K562 (cell line): ENCODE results near the gene RNF31.

ENCODE experiments used
- GABPB1 ChIP-seq: sonication (generic); formaldehyde crosslinking; IDR thresholded peaks from 2 replicates; pipeline ENCODE4 v1.8.0; 2022; ENCODE audit warnings: mild to moderate bottlenecking, missing genetic modification reagents
- NFYB ChIP-seq: IDR thresholded peaks from 2 replicates; pipeline ENCODE4 v1.6.1; 2011; ENCODE audit warnings: mild to moderate bottlenecking, moderate library complexity; ENCODE audit not compliant: insufficient read length; ENCODE audit errors: extremely low read depth
- POLR2AphosphoS5 ChIP-seq: IDR thresholded peaks from 2 replicates; pipeline ENCODE4 v1.6.1; 2011; ENCODE audit warnings: mild to moderate bottlenecking, low read depth, low read length, moderate library complexity; ENCODE audit not compliant: control insufficient read depth, insufficient read depth
- SMARCC2 ChIP-seq: fragments of 450-650 bp; IDR thresholded peaks from 2 replicates; pipeline ENCODE4 v1.6.1; 2017; ENCODE audit warnings: antibody characterized with exemption, moderate library complexity, mild to moderate bottlenecking, low read depth
- TAF1 ChIP-seq: IDR thresholded peaks from 2 replicates; pipeline ENCODE4 v1.6.1; 2011; ENCODE audit warnings: mild to moderate bottlenecking, low read length, moderate library complexity; ENCODE audit not compliant: insufficient read depth, control insufficient read depth, severe bottlenecking; ENCODE audit errors: extremely low read depth
- TCF7L2 ChIP-seq: fragments of 150-350 bp; IDR thresholded peaks from 2 replicates; pipeline ENCODE4 v1.6.1; 2016; ENCODE audit warnings: low read depth, mild to moderate bottlenecking, low read length, moderate library complexity
- TF ChIP-seq, protein P1 (sequence below): fragments of 200-800 bp; sonication (Bioruptor generic); IDR thresholded peaks from 2 replicates; pipeline ENCODE4 v1.6.1; 2017; ENCODE audit warnings: missing genetic modification characterization, missing compliant biosample characterization
- TF ChIP-seq, protein P2 (sequence below), 3 experiments: IDR thresholded peaks in 2 of 3; conservative IDR thresholded peaks in 1 of 3; 2 replicates each; pipeline ENCODE4 v1.5.1; 2011 to 2012; ENCODE audit warnings: low read length in 3 of 3, mild to moderate bottlenecking in 3 of 3, control low read depth in 2 of 3, improper control_type of control experiment in 1 of 3, inconsistent platforms in 1 of 3, low read depth in 1 of 3, mixed read lengths in 1 of 3, moderate library complexity in 1 of 3; ENCODE audit not compliant: insufficient read depth in 2 of 3

DNA sequence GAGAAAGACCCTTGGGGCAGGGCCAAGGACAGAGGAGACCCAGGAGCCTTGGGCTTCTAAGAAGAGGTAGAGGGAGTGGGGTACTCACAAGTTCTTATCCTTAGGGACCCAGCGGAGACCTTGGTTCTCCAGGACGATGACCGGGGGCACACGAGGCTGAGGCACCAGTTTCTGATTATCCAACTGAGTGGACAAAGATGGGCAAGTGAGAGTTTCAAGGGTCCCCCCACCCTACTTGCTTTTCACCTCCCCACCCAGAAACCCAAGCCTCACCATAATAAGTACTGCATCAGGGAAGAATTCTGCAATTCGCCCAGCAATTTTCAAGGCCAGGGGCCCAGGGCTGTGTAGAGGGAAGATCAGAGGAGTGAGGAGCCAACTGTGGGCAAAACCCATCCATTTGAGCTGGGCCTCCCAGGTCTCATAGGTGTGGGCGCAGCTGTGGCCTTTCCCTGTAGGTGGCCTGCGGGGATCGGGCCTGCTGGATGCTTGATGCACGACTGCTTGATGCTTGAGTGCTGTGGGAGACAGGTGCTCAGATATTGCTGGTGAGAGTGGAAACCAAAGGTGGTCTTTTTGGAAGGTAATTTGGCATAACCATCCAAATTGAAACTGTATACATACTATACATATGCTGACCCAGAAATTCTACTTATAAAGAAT is 7.9 kb upstream of the RNF31 start:
- TF ChIP-seq TAF1 (no peak), TCF7L2 (no peak), GABPB1 (no peak), SMARCC2 (no peak), NFYB (no peak), POLR2AphosphoS5 (no peak)
- TF ChIP-seq, protein P1, sequence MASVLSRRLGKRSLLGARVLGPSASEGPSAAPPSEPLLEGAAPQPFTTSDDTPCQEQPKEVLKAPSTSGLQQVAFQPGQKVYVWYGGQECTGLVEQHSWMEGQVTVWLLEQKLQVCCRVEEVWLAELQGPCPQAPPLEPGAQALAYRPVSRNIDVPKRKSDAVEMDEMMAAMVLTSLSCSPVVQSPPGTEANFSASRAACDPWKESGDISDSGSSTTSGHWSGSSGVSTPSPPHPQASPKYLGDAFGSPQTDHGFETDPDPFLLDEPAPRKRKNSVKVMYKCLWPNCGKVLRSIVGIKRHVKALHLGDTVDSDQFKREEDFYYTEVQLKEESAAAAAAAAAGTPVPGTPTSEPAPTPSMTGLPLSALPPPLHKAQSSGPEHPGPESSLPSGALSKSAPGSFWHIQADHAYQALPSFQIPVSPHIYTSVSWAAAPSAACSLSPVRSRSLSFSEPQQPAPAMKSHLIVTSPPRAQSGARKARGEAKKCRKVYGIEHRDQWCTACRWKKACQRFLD (CRISPR knock-in tag): no peak
- TF ChIP-seq, protein P2, sequence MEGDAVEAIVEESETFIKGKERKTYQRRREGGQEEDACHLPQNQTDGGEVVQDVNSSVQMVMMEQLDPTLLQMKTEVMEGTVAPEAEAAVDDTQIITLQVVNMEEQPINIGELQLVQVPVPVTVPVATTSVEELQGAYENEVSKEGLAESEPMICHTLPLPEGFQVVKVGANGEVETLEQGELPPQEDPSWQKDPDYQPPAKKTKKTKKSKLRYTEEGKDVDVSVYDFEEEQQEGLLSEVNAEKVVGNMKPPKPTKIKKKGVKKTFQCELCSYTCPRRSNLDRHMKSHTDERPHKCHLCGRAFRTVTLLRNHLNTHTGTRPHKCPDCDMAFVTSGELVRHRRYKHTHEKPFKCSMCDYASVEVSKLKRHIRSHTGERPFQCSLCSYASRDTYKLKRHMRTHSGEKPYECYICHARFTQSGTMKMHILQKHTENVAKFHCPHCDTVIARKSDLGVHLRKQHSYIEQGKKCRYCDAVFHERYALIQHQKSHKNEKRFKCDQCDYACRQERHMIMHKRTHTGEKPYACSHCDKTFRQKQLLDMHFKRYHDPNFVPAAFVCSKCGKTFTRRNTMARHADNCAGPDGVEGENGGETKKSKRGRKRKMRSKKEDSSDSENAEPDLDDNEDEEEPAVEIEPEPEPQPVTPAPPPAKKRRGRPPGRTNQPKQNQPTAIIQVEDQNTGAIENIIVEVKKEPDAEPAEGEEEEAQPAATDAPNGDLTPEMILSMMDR (IDR thresholded peaks at IDR 0.05 in 2 of 3, conservative IDR thresholded peaks at IDR 0.05 in 1 of 3; ENCODE audit: insufficient read depth in 2 of 3, low read depth in 1 of 3, low read length in 3 of 3): no peak
